ENCODE measurements around the gene ARHGEF10L. TPM values are rescaled to one million over a fixed set of nuclear protein-coding genes. Genes with fewer than 3 reads are reported as not detected.

ARHGEF10L gene
- total RNA-seq, 1 donor from 2014 or later = 89.8 TPM

- no peak for DNase-seq
- Mint-ChIP-seq H3K4me3 (ENCODE audit: unreplicated experiment) (no peak overlapping the region), H3K36me3 (ENCODE audit: unreplicated experiment) (no peaks in the 10 kb centered on the region), H3K4me1 (ENCODE audit: low read depth, unreplicated experiment) (no peaks in the 10 kb centered on the region), H3K9me3 (ENCODE audit: unreplicated experiment) (no peaks in the 10 kb centered on the region), H3K27ac (ENCODE audit: unreplicated experiment) (no peak overlapping the region), H3K27me3 (ENCODE audit: unreplicated experiment) (peaks cover 2% of the 10 kb centered on the region)
- no peak for TF ChIP-seq CTCF (IDR thresholded peaks at IDR 0.05; ENCODE audit: partially characterized antibody, unreplicated experiment)
Measured at GRCh38 chr1:17523321-17524041, 16.0 kb upstream of the ARHGEF10L start.

GRCh38 chr1:17524645-17525044 lies 14.9 kb upstream of the ARHGEF10L start:
- Mint-ChIP-seq H3K27ac (ENCODE audit: unreplicated experiment) (no peak overlapping the region), H3K4me1 (ENCODE audit: low read depth, unreplicated experiment) (no peaks in the 10 kb centered on the region), H3K27me3 (ENCODE audit: unreplicated experiment) (peaks cover 3% of the 10 kb centered on the region), H3K36me3 (ENCODE audit: unreplicated experiment) (no peaks in the 10 kb centered on the region), H3K4me3 (ENCODE audit: unreplicated experiment) (no peak overlapping the region), H3K9me3 (ENCODE audit: unreplicated experiment) (peaks cover 3% of the 10 kb centered on the region)
- no peak for DNase-seq
- no peak for TF ChIP-seq CTCF (IDR thresholded peaks at IDR 0.05; ENCODE audit: partially characterized antibody, unreplicated experiment)

- Mint-ChIP-seq H3K4me1 (ENCODE audit: low read depth, unreplicated experiment) (no peaks in the 10 kb centered on the region), H3K27me3 (ENCODE audit: unreplicated experiment) (peaks cover 3% of the 10 kb centered on the region), H3K36me3 (ENCODE audit: unreplicated experiment) (no peaks in the 10 kb centered on the region), H3K27ac (ENCODE audit: unreplicated experiment) (no peak overlapping the region), H3K4me3 (ENCODE audit: unreplicated experiment) (no peak overlapping the region), H3K9me3 (ENCODE audit: unreplicated experiment) (peaks cover 3% of the 10 kb centered on the region)
- TF ChIP-seq CTCF (IDR thresholded peaks at IDR 0.05; ENCODE audit: partially characterized antibody, unreplicated experiment) = no peak
- no peak for DNase-seq
Measured at GRCh38 chr1:17525996-17526686, 13.4 kb upstream of the ARHGEF10L start.

- Mint-ChIP-seq H3K27me3 (ENCODE audit: unreplicated experiment) (peaks cover 6% of the 10 kb centered on the region), H3K27ac (ENCODE audit: unreplicated experiment) (no peak overlapping the region), H3K4me1 (ENCODE audit: low read depth, unreplicated experiment) (no peaks in the 10 kb centered on the region), H3K4me3 (ENCODE audit: unreplicated experiment) (no peak overlapping the region), H3K36me3 (ENCODE audit: unreplicated experiment) (no peaks in the 10 kb centered on the region), H3K9me3 (ENCODE audit: unreplicated experiment) (peaks cover 3% of the 10 kb centered on the region)
- no peak for TF ChIP-seq CTCF (IDR thresholded peaks at IDR 0.05; ENCODE audit: partially characterized antibody, unreplicated experiment)
- no peak for DNase-seq
Measured at GRCh38 chr1:17527036-17527914, 12.2 kb upstream of the ARHGEF10L start.

Measured in glutamatergic neuron (in vitro differentiated cells).